GM18526 (cell line): Measurements from ENCODE around the gene TSPO.

Experiments used
- POLR2A ChIP-seq: IDR thresholded peaks from 3 replicates; pipeline ENCODE4 v1.6.1; 2011; ENCODE audit not compliant: insufficient read length; ENCODE audit errors: extremely low read depth

The TSPO gene

GRCh38 chr22:43152357-43153071 is 1.2 kb downstream of the TSPO start:
- no peak for TF ChIP-seq POLR2A

DNA sequence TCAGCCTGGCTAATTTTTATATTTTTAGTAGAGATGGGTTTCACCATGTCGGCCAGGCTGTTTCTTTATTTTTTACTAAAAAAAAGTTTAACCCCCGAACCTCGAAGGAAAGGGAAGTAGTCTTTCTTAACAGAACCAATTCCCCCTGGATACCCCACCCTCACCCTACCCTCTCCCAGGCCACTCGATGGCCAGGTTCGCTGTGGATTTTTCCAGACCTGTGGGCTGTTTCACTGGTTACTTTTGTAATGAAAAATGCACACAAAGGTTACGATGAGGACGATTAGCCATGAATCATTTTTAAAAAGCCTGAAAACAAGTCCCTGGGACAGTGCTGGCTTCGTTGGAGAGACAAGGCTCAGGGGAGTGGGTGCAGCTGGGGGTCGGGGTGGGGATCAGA is 2.5 kb downstream of the TSPO start:
- no peak for TF ChIP-seq POLR2A

DNA sequence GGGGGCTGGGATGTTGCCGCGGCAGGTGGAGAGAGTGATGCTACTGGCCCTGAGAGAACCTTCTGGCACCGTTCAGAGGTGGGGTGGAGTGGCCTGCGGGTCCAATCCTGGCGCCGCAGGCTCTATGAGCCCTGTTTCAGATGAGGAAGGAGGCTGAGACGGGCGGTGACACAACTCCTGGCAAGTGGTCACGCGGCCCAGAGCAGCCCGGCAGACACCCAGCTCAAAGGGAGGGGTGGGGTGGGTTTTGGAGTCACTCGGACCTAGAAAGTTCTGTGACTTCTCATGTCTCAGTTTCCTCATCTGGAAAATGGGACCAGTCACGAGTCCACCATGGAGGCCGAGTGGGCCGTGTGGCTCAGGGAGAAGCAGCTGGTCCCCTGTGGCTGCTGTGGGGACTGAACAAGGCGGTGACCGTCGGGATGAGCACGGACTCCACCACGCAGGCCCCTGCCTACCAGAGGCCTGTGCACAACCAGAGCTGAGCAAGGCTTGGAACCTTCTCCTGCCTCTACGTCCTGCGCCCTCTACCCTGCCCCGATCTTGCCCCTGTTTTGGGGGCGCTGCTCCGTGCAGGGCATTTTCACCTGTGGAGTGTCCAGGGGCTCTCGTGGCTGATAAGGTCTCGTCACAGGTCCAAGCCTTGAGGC is 3.7 kb downstream of the TSPO start:
- TF ChIP-seq POLR2A: no peak

DNA sequence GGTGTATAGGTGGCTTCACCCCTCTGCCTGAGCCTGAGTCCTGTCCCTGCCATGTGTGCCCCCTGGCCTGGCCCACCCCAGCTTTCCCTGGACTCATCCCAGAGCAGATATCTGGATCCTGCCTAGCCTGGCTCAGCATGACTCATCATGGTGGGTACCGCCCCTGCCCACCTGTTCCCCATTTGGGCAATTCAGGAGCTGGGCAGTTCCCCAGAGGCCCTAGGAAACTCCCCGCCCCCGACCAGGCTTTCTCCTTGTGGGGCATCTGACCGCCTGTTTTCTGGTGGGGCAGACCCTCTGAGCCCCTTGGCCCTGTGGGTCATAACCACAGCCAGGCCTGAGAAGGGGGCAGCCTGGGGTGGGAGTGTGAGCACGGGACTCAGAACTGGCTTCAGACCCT is 4.4 kb downstream of the TSPO start:
- no peak for TF ChIP-seq POLR2A

DNA sequence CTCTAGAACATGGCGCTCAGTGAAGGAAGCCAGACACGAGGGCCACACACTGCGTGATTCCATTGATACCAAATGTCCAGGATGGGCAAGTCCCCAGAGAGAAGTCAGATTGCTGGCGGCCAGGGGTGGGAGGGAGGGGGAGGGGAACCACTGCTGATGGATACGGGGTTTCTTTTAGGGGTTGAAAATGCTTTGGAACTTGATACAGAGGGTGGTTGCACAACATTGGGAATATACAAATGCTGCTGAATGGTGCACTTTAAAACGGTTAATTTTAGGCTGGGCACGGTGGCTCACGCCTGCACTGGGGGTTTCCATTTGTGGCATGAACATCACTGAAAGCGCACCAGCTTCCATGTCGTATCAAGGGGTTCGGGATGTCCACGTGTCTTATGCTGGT is 5.1 kb downstream of the TSPO start:
- no peak for TF ChIP-seq POLR2A

DNA sequence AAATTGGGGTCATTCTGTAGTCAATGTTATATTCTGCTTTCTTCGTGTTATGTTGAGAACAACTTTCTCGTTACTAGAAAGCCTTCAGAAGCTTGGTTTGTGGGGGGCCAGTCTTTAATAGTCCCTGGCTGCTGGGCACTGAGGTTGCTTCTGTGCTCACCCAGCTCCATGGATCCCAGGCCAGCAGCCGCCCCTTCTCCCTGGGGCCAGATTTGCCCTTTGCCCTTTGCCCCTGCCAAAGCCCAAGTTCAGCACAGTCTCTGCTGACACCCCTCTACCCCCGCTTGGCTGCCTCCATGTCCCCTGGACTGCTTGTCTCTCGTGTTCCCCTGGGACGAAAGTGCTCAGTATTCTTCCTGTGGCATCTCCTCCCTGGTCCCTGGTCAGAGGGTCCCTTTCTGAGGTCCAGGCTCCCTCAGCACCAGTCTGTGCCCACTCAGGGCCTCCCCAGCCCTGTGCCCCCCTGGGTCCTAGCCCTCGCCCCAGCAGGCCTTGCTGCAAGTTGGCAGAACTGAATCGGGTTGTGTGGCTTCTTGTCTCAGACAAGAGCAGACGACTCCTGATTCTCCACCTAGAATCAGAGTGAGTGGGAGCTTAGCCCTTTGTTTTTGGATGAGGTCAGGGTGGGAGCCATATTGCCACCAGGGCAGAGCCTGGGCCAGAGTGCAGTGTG is 6.7 kb downstream of the TSPO start:
- no peak for TF ChIP-seq POLR2A

GRCh38 chr22:43158778-43159483 is 7.6 kb downstream of the TSPO start:
- no peak for TF ChIP-seq POLR2A

GRCh38 chr22:43159484-43160178 is 8.3 kb downstream of the TSPO start:
- no peak for TF ChIP-seq POLR2A

DNA sequence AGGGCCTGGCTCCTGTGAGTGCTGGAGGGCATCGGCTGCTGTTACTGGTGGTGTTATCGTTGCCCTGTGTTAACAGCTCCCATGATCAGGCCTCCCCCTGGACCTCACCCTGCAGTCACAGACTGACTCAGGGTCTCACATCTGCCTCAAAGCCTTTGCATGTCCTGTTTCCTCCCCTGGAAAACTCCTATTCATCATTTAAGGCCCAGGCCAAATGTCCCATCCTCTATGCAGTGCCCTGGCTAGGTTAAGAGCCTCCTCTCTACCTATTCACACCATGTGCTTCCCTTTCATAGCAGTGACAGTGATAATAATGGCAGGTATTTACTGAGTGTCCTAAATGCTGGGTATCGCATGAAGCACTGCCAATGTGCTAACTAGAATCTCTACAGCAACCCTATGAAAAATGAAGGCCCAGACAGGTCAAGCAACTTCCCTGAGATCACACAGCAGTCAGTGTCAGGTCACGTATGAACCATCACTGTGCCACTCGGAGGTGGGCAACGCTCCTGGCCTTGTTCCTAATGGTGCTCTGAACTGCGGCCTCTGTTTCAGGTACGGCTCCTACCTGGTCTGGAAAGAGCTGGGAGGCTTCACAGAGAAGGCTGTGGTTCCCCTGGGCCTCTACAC is 9.3 kb downstream of the TSPO start:
- TF ChIP-seq POLR2A: no peak

- no peak for TF ChIP-seq POLR2A
These were observed 11.2 kb downstream of the TSPO start for GRCh38 chr22:43162412-43163150.

- TF ChIP-seq POLR2A: no peak
These were observed 12.0 kb downstream of the TSPO start for GRCh38 chr22:43163241-43163795.

DNA sequence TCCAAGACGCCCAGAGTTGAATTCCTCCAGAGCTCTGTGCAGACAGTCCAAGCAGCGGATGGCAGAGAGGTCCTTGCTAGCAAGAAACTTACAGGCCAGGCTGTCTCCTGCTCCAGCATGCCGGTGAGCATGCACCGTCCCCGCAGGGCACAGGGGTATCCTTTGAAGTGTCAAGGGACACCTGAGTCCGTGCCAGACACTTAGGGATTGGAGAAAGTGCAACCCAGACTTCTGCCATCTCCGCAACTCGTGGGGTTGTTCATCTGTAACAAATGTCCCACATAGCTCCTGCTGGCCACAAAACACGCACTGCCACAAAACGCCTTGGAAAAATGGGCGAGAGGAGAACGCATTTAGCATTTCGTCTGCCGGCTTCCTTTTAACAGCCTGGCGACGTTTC is 13.3 kb downstream of the TSPO start:
- TF ChIP-seq POLR2A: no peak

DNA sequence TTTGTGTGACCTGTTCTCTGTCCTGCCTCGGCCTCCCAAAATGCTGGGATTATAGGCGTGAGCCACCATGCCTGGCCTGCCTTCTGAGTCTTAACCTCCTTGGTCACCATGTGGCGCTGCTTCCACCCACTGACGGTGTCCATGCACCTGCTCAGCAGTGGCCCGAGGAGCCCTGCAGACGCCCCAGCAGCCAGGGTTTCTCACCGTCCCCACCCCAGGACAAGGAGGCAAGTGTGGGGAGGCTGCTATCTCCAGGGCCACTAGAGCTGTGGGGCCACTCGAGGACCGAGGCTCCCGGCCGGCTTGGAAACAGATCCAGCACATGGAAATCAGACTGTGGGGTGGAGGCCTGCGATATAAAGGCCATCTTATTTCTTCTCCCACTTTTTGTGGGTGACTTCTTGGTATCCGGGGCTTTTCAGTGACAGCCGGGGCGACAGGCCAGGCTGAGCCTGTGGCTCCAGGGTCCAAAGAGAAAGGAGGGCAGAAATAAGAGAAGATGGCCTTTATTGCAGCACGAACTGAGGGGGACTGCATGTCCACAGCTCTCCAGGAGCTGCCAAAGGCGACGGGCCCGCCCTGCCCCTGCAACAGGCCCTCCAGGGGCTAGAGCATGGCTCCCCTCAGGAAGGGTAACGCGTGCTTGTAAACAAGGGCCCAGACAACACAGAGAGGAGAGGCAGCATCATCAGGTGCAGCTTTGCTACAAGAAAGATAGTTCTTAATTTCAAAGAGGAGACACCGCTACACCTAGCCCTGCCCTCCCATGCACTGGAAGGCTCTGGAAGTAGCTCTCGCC is 15.0 kb downstream of the TSPO start:
- TF ChIP-seq POLR2A: no peak
